GM12865 (cell line): ENCODE data around the gene RIN2.

Source experiments
- DNase-seq: peaks from one replicate; pipeline ENCODE4 v3.0.0; 2010; ENCODE audit warnings: low read depth
- H3K4me3 ChIP-seq: 2 replicates; pipeline ENCODE4 v1.5.1; 2011; ENCODE audit warnings: mild to moderate bottlenecking, low read depth, low read length, control low read depth
- TF ChIP-seq, protein P1 (sequence below): IDR thresholded peaks from 2 replicates; pipeline ENCODE4 v1.5.1; 2011; ENCODE audit warnings: low read length, control low read depth, low read depth, inconsistent platforms; ENCODE audit not compliant: insufficient read depth; ENCODE audit errors: missing control alignments

Gene RIN2

DNA sequence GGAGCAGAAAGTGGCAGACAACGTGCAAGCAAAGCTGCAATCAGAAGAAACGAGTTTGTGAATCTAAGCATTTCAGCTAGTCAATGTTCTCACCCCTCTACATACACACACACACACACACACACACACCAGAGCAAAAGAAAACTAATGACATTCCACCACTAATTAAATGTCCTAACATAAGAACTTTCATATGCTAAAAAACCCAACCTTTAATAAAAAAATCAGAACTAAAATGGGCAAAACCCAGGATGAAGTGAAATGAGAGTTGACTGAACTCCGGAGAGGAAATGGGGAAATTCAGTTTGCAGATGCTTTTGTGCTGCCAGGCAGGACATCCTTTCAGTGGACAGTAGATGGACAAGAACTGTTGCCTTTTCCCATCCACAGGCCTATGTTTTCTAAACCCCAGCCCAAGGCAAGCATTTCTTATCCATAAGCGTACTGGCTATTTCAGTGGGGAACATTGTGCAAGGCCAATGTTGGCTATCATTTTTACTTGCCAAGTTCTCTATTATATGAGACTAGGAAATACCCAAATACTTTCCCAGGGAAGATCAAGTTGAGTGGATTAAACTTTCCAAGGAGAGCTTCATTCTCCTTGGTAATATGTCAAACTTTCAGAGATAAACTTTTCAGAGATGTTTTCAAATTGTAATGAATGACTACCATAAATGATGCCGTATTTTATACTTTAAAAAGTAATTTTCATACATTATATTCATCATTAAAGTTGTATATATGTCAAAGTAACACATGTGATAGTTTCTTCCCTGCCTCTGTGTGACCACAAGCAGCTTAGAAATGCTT is 27.3 kb downstream of the RIN2 start:
- no peak overlapping the region for H3K4me3 ChIP-seq
- no peak for DNase-seq
- TF ChIP-seq, protein P1, sequence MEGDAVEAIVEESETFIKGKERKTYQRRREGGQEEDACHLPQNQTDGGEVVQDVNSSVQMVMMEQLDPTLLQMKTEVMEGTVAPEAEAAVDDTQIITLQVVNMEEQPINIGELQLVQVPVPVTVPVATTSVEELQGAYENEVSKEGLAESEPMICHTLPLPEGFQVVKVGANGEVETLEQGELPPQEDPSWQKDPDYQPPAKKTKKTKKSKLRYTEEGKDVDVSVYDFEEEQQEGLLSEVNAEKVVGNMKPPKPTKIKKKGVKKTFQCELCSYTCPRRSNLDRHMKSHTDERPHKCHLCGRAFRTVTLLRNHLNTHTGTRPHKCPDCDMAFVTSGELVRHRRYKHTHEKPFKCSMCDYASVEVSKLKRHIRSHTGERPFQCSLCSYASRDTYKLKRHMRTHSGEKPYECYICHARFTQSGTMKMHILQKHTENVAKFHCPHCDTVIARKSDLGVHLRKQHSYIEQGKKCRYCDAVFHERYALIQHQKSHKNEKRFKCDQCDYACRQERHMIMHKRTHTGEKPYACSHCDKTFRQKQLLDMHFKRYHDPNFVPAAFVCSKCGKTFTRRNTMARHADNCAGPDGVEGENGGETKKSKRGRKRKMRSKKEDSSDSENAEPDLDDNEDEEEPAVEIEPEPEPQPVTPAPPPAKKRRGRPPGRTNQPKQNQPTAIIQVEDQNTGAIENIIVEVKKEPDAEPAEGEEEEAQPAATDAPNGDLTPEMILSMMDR: no peak

DNA sequence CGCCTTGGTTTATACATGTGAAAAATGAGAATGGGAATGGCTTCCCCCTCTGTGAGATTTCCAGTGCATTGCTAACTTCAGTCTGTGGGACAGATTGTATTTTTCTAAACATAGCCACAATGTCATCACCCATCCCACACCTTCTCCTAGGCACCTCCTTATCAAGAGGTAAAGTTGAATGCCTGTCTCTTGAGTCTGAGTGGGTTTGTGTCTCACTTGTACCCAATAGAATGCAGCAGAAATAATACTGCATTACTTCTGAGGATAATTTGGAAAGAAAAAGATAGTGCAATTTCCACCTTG is 27.9 kb downstream of the RIN2 start:
- no peak overlapping the region for H3K4me3 ChIP-seq
- DNase-seq: no peak
- TF ChIP-seq, protein P1: no peak

DNA sequence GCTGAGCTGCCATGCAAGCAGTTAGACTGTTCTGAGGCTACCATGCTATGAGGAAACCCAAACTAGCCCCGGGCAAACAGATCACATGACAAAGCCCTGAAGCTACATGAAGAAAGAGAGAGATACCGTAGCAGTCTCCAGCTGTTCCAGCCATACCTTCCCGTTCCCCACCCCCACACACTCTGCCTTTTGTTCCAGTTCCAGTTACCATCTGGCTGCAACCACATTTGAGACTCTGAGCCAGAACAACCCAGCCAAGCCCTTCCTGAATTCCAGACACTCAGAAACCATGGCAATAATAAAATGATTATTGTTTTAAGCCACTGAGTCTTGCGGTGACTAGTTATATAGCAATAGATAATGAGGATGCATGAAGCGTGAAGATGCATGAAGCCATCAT is 28.3 kb downstream of the RIN2 start:
- TF ChIP-seq, protein P1: no peak
- no peak overlapping the region for H3K4me3 ChIP-seq
- no peak for DNase-seq

DNA sequence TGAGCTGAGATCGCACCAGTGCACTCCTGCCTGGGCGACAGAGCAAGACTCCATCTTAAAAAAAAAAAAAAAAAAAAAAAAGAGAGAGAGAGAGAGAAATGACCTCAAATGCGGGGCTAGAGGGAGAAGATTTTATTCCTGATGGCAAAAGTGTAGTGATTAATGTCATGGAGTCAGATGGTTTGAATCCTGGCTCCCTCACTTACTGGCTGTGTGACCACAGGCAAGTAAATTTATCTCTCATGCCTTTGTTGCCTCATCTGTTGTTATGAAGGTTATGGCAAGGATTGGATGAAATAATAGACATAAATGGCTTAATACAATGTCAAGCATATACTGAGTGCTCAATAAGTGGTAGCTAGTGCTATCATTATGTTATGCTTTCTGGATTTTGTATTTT is 29.3 kb downstream of the RIN2 start:
- no peak for DNase-seq
- H3K4me3 ChIP-seq: no peak overlapping the region
- TF ChIP-seq, protein P1: no peak

DNA sequence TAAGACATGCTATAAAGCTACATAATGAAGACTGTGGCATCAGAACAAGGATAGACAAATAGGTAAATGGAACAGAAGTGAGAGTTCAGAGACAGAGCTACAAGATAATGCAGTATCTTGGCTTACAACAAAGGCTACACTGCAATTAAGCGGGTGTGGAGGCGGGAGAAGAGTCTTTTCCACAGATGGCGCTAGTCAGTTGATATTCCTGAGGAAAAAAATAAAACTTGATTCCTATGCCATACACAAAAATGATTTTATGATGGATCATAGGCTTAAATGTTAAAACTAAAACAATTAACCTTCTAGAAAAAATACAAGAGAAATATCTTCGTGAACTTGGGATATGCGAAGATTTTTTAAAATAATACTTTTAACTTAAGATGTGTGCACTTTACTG is 31.0 kb downstream of the RIN2 start:
- TF ChIP-seq, protein P1: no peak
- DNase-seq: no peak
- H3K4me3 ChIP-seq: no peak overlapping the region

DNA sequence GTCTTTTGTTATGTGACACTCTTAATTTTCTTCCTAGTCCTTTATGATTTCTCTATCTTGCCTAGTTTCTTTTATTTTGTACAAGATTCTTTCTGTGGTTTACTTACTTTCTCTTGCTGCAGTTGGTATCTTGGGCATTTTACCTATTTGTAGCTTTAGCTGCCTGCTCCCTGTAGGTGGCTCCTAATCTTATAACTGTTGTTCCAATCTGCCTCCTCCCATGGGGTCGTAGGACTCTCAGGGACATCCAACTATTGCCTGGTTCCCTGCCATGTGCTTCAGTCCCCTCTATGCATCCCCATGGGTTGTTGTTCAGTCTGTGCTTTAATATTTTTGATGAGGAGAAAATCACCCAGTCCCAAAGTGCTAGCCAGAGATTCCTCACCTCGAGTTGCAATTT is 31.4 kb downstream of the RIN2 start:
- TF ChIP-seq, protein P1: no peak
- no peak for DNase-seq
- no peak overlapping the region for H3K4me3 ChIP-seq

DNA sequence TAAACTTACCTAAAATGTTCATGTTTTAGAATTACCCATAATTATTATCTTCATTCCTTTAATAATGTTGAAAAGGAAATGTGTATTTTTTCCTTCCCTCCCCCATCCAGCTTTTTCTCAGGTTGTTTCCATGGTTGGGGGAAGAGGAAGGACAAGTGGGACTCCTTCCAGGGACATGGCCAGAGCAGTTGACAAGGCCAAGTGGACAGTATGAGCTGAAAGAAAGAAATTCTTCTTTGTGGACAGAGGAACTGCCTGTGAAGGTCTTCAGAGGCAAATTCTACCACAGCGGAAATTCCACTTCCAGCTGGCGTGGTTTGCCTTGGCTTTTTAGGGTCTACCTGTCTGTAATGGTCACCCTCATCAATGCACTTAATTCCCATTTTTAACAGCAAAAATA is 33.8 kb downstream of the RIN2 start:
- no peak for DNase-seq
- H3K4me3 ChIP-seq: no peak overlapping the region
- TF ChIP-seq, protein P1: no peak
